HCT116 (cell line): Measurements from ENCODE around the gene ETV5. TPM values are rescaled to one million over a fixed set of nuclear protein-coding genes. Genes with fewer than 3 reads are reported as not detected.

Experiments
- ATAC-seq: fragments of 200-7000 bp; cut with Tn5 transposase; 2 replicates; pipeline ENCODE4 v1.9.1; 2020; ENCODE audit warnings: mild to moderate bottlenecking, moderate library complexity
- Bru-seq: library from RNA; stranded (reverse); fragments of 400-500 nt; gene quantifications from one replicate; lab custom pipeline; 2021; lab: Mats Ljungman, UMichigan
- BruChase-seq, 2 experiments: library from RNA; stranded (reverse); fragments of 400-500 nt; gene quantifications; one replicate each; lab custom pipeline; 2021; lab: Mats Ljungman, UMichigan
- BruUV-seq: library from RNA; stranded (reverse); fragments of 400-500 nt; replicated peaks from 2 replicates; lab custom pipeline; 2021; lab: Mats Ljungman, UMichigan
- CTCF ChIA-PET: fragments of 300-600 bp; sonication (Branson Sonifier 250); formaldehyde crosslinking; loops from one replicate; lab custom pipeline; 2021; ENCODE audit warnings: antibody characterized with exemption; lab: Charles Lee
- POLR2A ChIA-PET: fragments of 300-600, 350-600 bp; sonication (Branson Sonifier 250); formaldehyde crosslinking; loops from one replicate; lab custom pipeline; 2021; ENCODE audit warnings: antibody characterized with exemption; lab: Charles Lee
- RAD21 ChIA-PET, 2 experiments: fragments of 300-600 bp; sonication (Branson Sonifier 250); formaldehyde crosslinking; loops; one replicate each; lab custom pipeline; 2023; ENCODE audit warnings: low total read pairs in 2 of 2; ENCODE audit not compliant: uncharacterized antibody in 2 of 2, unreplicated experiment in 2 of 2, low non-redundant PET in 1 of 2; lab: Charles Lee
- DNase-seq: peaks from one replicate; pipeline ENCODE4 v3.0.0-alpha.2; 2010; ENCODE audit warnings: low read depth, low spot score
- H2AFZ ChIP-seq: fragments of 200-600 bp; shearing (Covaris generic), sonication (generic); 2 replicates; pipeline ENCODE4 v1.6.1; 2017; ENCODE audit warnings: low read depth, mixed run types, mixed read lengths, antibody characterized with exemption, low read length; ENCODE audit not compliant: poor library complexity, severe bottlenecking
- H3K27ac ChIP-seq: 2 replicates; pipeline ENCODE4 v1.5.1; 2012; ENCODE audit warnings: low read depth, low read length
- H3K27me3 ChIP-seq: fragments of 200-600 bp; sonication (generic); 2 replicates; pipeline ENCODE4 v1.6.1; 2016; ENCODE audit warnings: mixed run types, low read length, mixed read lengths; ENCODE audit not compliant: insufficient read depth
- H3K36me3 ChIP-seq, 2 experiments: fragments of 200-500 bp in 1 of 2; fragments of 200-600 bp in 1 of 2; sonication (Bioruptor generic) in 1 of 2; sonication (generic) in 1 of 2; 2 replicates each; pipeline versions ENCODE4 v1.5.1 to v1.6.1; 2014 to 2016; ENCODE audit warnings: low read length in 2 of 2, inconsistent platforms in 1 of 2, mixed read lengths in 1 of 2, mixed run types in 1 of 2; ENCODE audit not compliant: insufficient read depth in 2 of 2, control insufficient read depth in 1 of 2
- H3K4me1 ChIP-seq, 2 experiments: fragments of 200-600 bp in 1 of 2; sonication (generic) in 1 of 2; 2 replicates each; pipeline versions ENCODE4 v1.5.1 to v1.6.1; 2012 to 2017; ENCODE audit warnings: low read length in 2 of 2, inconsistent platforms in 1 of 2, mild to moderate bottlenecking in 1 of 2, mixed read lengths in 1 of 2, mixed run types in 1 of 2, moderate library complexity in 1 of 2; ENCODE audit not compliant: insufficient read depth in 2 of 2, control insufficient read depth in 1 of 2
- H3K4me2 ChIP-seq: fragments of 200-600 bp; sonication (generic); 2 replicates; pipeline ENCODE4 v1.6.1; 2017; ENCODE audit warnings: mixed run types, low read length, mixed read lengths
- H3K4me3 ChIP-seq, 2 experiments: fragments of 200-600 bp in 1 of 2; sonication (generic) in 1 of 2; replicated peaks in 1 of 2; 2 replicates each; pipeline ENCODE4 v1.5.1; 2011 to 2016; ENCODE audit warnings: low read length in 2 of 2, control low read depth in 1 of 2, low read depth in 1 of 2, mild to moderate bottlenecking in 1 of 2, mixed read lengths in 1 of 2, mixed run types in 1 of 2
- H3K79me2 ChIP-seq: fragments of 200-600 bp; sonication (generic); 2 replicates; pipeline ENCODE4 v1.6.1; 2017; ENCODE audit warnings: mild to moderate bottlenecking, mixed run types, low read length, moderate library complexity, mixed read lengths; ENCODE audit not compliant: insufficient read depth
- H3K9ac ChIP-seq: fragments of 200-600 bp; sonication (generic); 2 replicates; pipeline ENCODE4 v1.6.1; 2016; ENCODE audit warnings: low read length, mixed read lengths
- H3K9me2 ChIP-seq: fragments of 200-600 bp; sonication (generic), shearing (Covaris generic); 2 replicates; pipeline ENCODE4 v1.6.1; 2017; ENCODE audit warnings: mixed run types, mild to moderate bottlenecking, moderate library complexity; ENCODE audit not compliant: insufficient read depth
- H3K9me3 ChIP-seq, 2 experiments: fragments of 200-500 bp in 1 of 2; fragments of 200-600 bp in 1 of 2; sonication (Bioruptor generic) in 1 of 2; sonication (generic) in 1 of 2; 2 replicates each; pipeline ENCODE4 v1.6.1; 2014 to 2017; ENCODE audit warnings: low read length in 2 of 2, mixed read lengths in 2 of 2, inconsistent platforms in 1 of 2, low read depth in 1 of 2, mild to moderate bottlenecking in 1 of 2, mixed run types in 1 of 2, moderate library complexity in 1 of 2; ENCODE audit not compliant: control insufficient read depth in 1 of 2, insufficient read depth in 1 of 2
- H4K20me1 ChIP-seq: fragments of 200-600 bp; sonication (generic), shearing (Covaris generic); 2 replicates; pipeline ENCODE4 v1.6.1; 2017; ENCODE audit warnings: mixed run types, mild to moderate bottlenecking, moderate library complexity; ENCODE audit not compliant: insufficient read depth
- EZH2 ChIP-seq: fragments of 200-600 bp; sonication (generic); IDR thresholded peaks from 2 replicates; pipeline ENCODE4 v1.6.1; 2017; ENCODE audit warnings: antibody characterized with exemption, mixed run types
- EZH2phosphoT487 ChIP-seq: fragments of 200-600 bp; IDR thresholded peaks from 2 replicates; pipeline ENCODE4 v1.6.1; 2018; ENCODE audit warnings: antibody characterized with exemption, borderline replicate concordance
- FOSL1 ChIP-seq: IDR thresholded peaks from 2 replicates; pipeline ENCODE4 v1.6.1; 2012; ENCODE audit warnings: low read depth
- POLR2A ChIP-seq: IDR thresholded peaks from 2 replicates; pipeline ENCODE4 v1.7.0; 2011; ENCODE audit warnings: borderline replicate concordance; ENCODE audit not compliant: insufficient read depth, insufficient read length; ENCODE audit errors: extremely low read depth
- POLR2AphosphoS5 ChIP-seq: IDR thresholded peaks from 2 replicates; pipeline ENCODE4 v1.6.1; 2011; ENCODE audit warnings: mild to moderate bottlenecking, low read depth, low read length, moderate library complexity
- SIN3A ChIP-seq: IDR thresholded peaks from 2 replicates; pipeline ENCODE4 v1.6.1; 2012; ENCODE audit warnings: low read depth
- SP1 ChIP-seq: IDR thresholded peaks from 2 replicates; pipeline ENCODE4 v1.6.1; 2012; ENCODE audit warnings: low read depth
- ZBTB33 ChIP-seq: IDR thresholded peaks from 2 replicates; pipeline ENCODE4 v1.6.1; 2011; ENCODE audit warnings: mild to moderate bottlenecking, low read length, moderate library complexity; ENCODE audit not compliant: insufficient replicate concordance; ENCODE audit errors: extremely low read depth
- ZFX ChIP-seq: fragments of 450-650 bp; IDR thresholded peaks from 2 replicates; pipeline ENCODE4 v1.6.1; 2017
- intact Hi-C: fragments of 100-400 bp; cut with micrococcal nuclease; formaldehyde crosslinking; loops from 2 replicates; pipeline ENCODE4 v1.10.0; 2022
- long read RNA-seq: library from polyadenylated mRNA; unstranded; transcript quantifications from one replicate; pipeline ENCODE4 v2.0.0, GENCODE V29; 2021; ENCODE audit not compliant: unreplicated experiment
- polyA plus RNA-seq: library from polyadenylated mRNA; unstranded; fragments of >200 nt; gene quantifications from 2 replicates; pipeline ENCODE4 v1.2.1, GENCODE V29; 2012; ENCODE audit warnings: missing spikeins
- total RNA-seq: library from RNA; stranded (reverse); gene quantifications from one replicate; pipeline ENCODE4 v1.2.1, GENCODE V29; 2021; ENCODE audit not compliant: unreplicated experiment
- TF ChIP-seq, protein P1 (sequence below): IDR thresholded peaks from 2 replicates; pipeline ENCODE4 v1.6.1; 2012
- TF ChIP-seq, protein P2 (sequence below), 3 experiments: fragments of 200-600 bp in 1 of 3; sonication (generic) in 1 of 3; IDR thresholded peaks in 2 of 3; conservative IDR thresholded peaks in 1 of 3; 2 replicates each; pipeline ENCODE4 v1.5.1; 2012 to 2017; ENCODE audit warnings: low read depth in 2 of 3, low read length in 2 of 3, antibody characterized with exemption in 1 of 3, borderline replicate concordance in 1 of 3, control low read depth in 1 of 3, mild to moderate bottlenecking in 1 of 3, mixed read lengths in 1 of 3, mixed run types in 1 of 3, moderate library complexity in 1 of 3; ENCODE audit not compliant: insufficient read depth in 1 of 3

The ETV5 gene
- total RNA-seq (89.7 TPM), Bru-seq, nascent RNA (percentile 97 among the genes with signal in this experiment), BruChase-seq, experiment 1, labeled RNA remaining after a 6-hour chase (percentile 91 among the genes with signal in this experiment), BruChase-seq, experiment 2, labeled RNA remaining after a 2-hour chase (percentile 91 among the genes with signal in this experiment)
- 61.6 and 62.3 TPM in 2 replicates for polyA plus RNA-seq
- long read RNA-seq, full-length matches to known transcripts = 10 of 53 reads
- long read RNA-seq, partial matches to known transcripts = 21 of 53 reads
- long read RNA-seq, other reads (novel, unspliced or antisense) = 22 of 53 reads

DNA sequence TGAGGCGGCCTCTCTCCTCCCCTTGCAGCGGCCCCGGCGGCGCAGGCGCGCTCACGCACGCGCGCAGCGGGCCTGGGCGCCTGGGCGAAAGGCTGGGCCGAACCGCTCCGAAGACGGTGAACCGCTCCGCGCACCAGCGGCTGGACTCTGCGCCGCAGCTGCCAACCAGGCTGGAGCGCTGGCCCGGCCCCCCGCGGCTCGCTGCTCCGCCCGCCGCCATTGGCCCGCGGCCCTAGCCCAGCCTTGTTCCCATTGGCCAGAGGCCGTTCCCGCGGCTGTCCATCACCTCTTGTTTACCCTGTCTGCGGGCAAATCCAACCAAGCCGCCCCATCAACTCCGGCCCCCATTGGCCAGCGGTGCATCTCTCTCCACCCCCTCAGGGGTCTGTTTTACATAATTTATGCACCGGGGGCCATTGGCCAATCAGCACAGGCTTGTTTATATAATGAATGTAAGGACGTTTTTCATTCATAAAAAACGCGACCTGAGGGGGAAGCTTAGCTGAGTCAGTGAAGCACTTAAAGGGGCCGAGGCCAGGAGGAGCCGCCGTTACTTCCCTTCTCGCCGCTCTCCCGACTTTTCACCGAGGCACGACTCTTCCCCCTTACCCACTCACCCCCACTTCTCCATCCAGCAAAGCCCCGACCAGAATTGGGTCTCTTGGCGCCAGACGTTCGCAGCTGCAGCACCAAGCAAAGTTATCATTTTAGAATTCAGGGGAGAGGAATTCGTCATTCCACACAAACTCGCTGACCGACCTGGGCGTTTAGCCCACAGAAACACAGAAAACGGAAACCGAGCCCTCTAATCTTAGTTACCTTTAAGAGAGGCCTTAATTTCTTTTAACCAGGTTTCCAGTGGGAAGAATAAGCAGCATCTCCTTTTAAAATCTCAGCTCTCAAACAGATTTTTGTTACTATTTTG lies at the start of gene ETV5:
Gene ETV5, minus strand, starts transcription at position 149 of the 925 bp plus-strand sequence. CDS start 3,221 bp downstream, outside the sequence.
- Histone ChIP-seq H2AFZ (peak within 1 kb of the TSS; percentile 62), H4K20me1 (no peaks in the 10 kb centered on the region)

GRCh38 chr3:186154641-186155040 lies 45.8 kb upstream of the ETV5 start:
- CTCF ChIA-PET = no interaction called here
- Histone ChIP-seq H2AFZ (no peak overlapping the region), H4K20me1 (no peaks in the 10 kb centered on the region), H3K4me1 (no peaks in the 10 kb centered on the region), H3K4me3 (no peak overlapping the region), H3K9ac (no peak overlapping the region), H3K9me2 (no peaks in the 10 kb centered on the region), H3K9me3 (no peaks in the 10 kb centered on the region), H3K36me3 (no peaks in the 10 kb centered on the region), H3K27me3 (no peaks in the 10 kb centered on the region), H3K79me2 (no peaks in the 10 kb centered on the region), H3K4me2 (no peak overlapping the region), H3K27ac (no peak overlapping the region)
- intact Hi-C loops = no loop called here
- no peak for ATAC-seq
- no TSS peak for BruUV-seq
- TF ChIP-seq POLR2AphosphoS5 (no peak), POLR2A (no peak), FOSL1 (no peak), SP1 (no peak), EZH2 (no peak), EZH2phosphoT487 (no peak), SIN3A (no peak), ZBTB33 (no peak)
- TF ChIP-seq, protein P1, sequence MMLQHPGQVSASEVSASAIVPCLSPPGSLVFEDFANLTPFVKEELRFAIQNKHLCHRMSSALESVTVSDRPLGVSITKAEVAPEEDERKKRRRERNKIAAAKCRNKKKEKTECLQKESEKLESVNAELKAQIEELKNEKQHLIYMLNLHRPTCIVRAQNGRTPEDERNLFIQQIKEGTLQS = no peak
- TF ChIP-seq, protein P2, sequence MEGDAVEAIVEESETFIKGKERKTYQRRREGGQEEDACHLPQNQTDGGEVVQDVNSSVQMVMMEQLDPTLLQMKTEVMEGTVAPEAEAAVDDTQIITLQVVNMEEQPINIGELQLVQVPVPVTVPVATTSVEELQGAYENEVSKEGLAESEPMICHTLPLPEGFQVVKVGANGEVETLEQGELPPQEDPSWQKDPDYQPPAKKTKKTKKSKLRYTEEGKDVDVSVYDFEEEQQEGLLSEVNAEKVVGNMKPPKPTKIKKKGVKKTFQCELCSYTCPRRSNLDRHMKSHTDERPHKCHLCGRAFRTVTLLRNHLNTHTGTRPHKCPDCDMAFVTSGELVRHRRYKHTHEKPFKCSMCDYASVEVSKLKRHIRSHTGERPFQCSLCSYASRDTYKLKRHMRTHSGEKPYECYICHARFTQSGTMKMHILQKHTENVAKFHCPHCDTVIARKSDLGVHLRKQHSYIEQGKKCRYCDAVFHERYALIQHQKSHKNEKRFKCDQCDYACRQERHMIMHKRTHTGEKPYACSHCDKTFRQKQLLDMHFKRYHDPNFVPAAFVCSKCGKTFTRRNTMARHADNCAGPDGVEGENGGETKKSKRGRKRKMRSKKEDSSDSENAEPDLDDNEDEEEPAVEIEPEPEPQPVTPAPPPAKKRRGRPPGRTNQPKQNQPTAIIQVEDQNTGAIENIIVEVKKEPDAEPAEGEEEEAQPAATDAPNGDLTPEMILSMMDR (IDR thresholded peaks at IDR 0.05 in 2 of 3, conservative IDR thresholded peaks at IDR 0.05 in 1 of 3; ENCODE audit: borderline replicate concordance in 1 of 3, insufficient read depth in 1 of 3, low read depth in 2 of 3, low read length in 2 of 3) = no peak
- DNase-seq = no peak
- POLR2A ChIA-PET = no interaction called here
- RAD21 ChIA-PET = no interaction called here

More for the DNA sequence above, at the start of gene ETV5:
- Histone ChIP-seq H3K4me3 (peak within 1 kb of the TSS; percentile 91 to 93), H3K4me1 (peaks cover 34 to 39% of the 10 kb centered on the region in 2 experiments), H3K36me3 (no peaks in the 10 kb centered on the region), H3K27me3 (no peaks in the 10 kb centered on the region), H3K9me2 (no peaks in the 10 kb centered on the region), H3K4me2 (peak within 1 kb of the TSS; percentile 89), H3K79me2 (peaks cover 38% of the 10 kb centered on the region), H3K9me3 (no peaks in the 10 kb centered on the region), H3K9ac (peak within 1 kb of the TSS; percentile 82), H3K27ac (peak within 1 kb of the TSS; percentile 66)
- BruUV-seq = TSS peak; percentile 97
- CTCF ChIA-PET = interaction anchor here (0.7 to 2.1 kb wide), 3 partner anchors 132 to 432 kb away, joined by 3 to 5 read pairs (median 3); no protein-coding TSS in a partner anchor
- intact Hi-C loops = loop anchor here (2.0 kb wide), 2 partner anchors 134 to 462 kb away; partner anchors contain the start of gene DNAJB11
- RAD21 ChIA-PET = no interaction called here
- ATAC-seq (peak; percentile 93), DNase-seq (peak; percentile 98)
- TF ChIP-seq POLR2AphosphoS5 (peak; percentile 97), ZFX (peak; percentile 14), POLR2A (peak; percentile 78), EZH2phosphoT487 (no peak)
- POLR2A ChIA-PET = interaction anchor here (1.3 kb wide), 1 partner anchor 11 kb away, joined by 4 read pairs; no protein-coding TSS in a partner anchor
